IMR-90 (cell line): ENCODE data around the gene ROBO2. TPM values are rescaled to one million over a fixed set of nuclear protein-coding genes. Genes with fewer than 3 reads are reported as not detected.

Experiments
- ATAC-seq: fragments of 200-7000 bp; cut with Tn5 transposase; 2 replicates; pipeline ENCODE4 v1.9.1; 2020; ENCODE audit warnings: low read depth, mild to moderate bottlenecking, moderate library complexity
- BruUV-seq: library from RNA; stranded (reverse); fragments of 400-500 nt; replicated peaks from 2 replicates; lab custom pipeline; 2021; lab: Mats Ljungman, UMichigan
- CTCF ChIA-PET: fragments of 300-600 bp; formaldehyde crosslinking; extraction: SDS; loops from one replicate; lab custom pipeline; 2021; ENCODE audit warnings: antibody characterized with exemption; lab: Yijun Ruan, JAX
- POLR2A ChIA-PET: fragments of 300-600 bp; sonication (Branson Sonifier 250); formaldehyde crosslinking; loops from one replicate; lab custom pipeline; 2022; ENCODE audit warnings: antibody characterized with exemption; ENCODE audit not compliant: unreplicated experiment; lab: Charles Lee
- DNase-seq: peaks from one replicate; pipeline ENCODE4 v3.0.0; 2013
- H2AFZ ChIP-seq: replicated peaks from 2 replicates; pipeline ENCODE3; 2013; ENCODE audit warnings: low read length, mild to moderate bottlenecking; ENCODE audit not compliant: poor library complexity
- H2AK5ac ChIP-seq: 2 replicates; pipeline ENCODE4 v1.6.1; 2013; ENCODE audit warnings: low read depth, low read length, inconsistent platforms
- H2AK9ac ChIP-seq: replicated peaks from 2 replicates; pipeline ENCODE3; 2013; ENCODE audit warnings: mild to moderate bottlenecking, low read depth, low read length, moderate library complexity; ENCODE audit not compliant: poor library complexity
- H2BK120ac ChIP-seq: 2 replicates; pipeline ENCODE4 v1.6.1; 2013; ENCODE audit warnings: low read depth, low read length, inconsistent platforms
- H2BK15ac ChIP-seq: 3 replicates; pipeline ENCODE4 v1.6.1; 2013; ENCODE audit warnings: low read depth, low read length, inconsistent platforms
- H2BK20ac ChIP-seq: 2 replicates; pipeline ENCODE4 v1.6.1; 2013; ENCODE audit warnings: low read depth, mild to moderate bottlenecking, inconsistent platforms, low read length, moderate library complexity
- H2BK5ac ChIP-seq: 2 replicates; pipeline ENCODE4 v1.6.1; 2013; ENCODE audit warnings: mild to moderate bottlenecking, low read depth, low read length, inconsistent platforms; ENCODE audit not compliant: poor library complexity, severe bottlenecking
- H3K14ac ChIP-seq: replicated peaks from 2 replicates; pipeline ENCODE4 v1.6.1; 2013; ENCODE audit warnings: low read depth, low read length, inconsistent platforms
- H3K18ac ChIP-seq: 2 replicates; pipeline ENCODE4 v1.6.1; 2013; ENCODE audit warnings: low read depth, low read length, control low read depth
- H3K23ac ChIP-seq: 2 replicates; pipeline ENCODE4 v1.6.1; 2013; ENCODE audit warnings: low read depth, low read length, inconsistent platforms
- H3K27ac ChIP-seq: 2 replicates; pipeline ENCODE4 v1.5.1; 2013; ENCODE audit warnings: mild to moderate bottlenecking, control low read depth, low read length; ENCODE audit not compliant: insufficient read depth
- H3K27me3 ChIP-seq: 2 replicates; pipeline ENCODE4 v1.6.1; 2013; ENCODE audit warnings: low read length; ENCODE audit not compliant: control insufficient read depth, insufficient read depth
- H3K36me3 ChIP-seq: 2 replicates; pipeline ENCODE4 v1.6.1; 2013; ENCODE audit warnings: low read length, mixed read lengths; ENCODE audit not compliant: control insufficient read depth, insufficient read depth
- H3K4ac ChIP-seq: 2 replicates; pipeline ENCODE4 v1.6.1; 2013; ENCODE audit warnings: low read depth, low read length, inconsistent platforms
- H3K4me1 ChIP-seq: 2 replicates; pipeline ENCODE4 v1.6.1; 2013; ENCODE audit warnings: low read length, mixed read lengths; ENCODE audit not compliant: control insufficient read depth, insufficient read depth
- H3K4me2 ChIP-seq: 2 replicates; pipeline ENCODE4 v1.6.1; 2013; ENCODE audit warnings: low read depth, mild to moderate bottlenecking, control low read depth, low read length, moderate library complexity
- H3K4me3 ChIP-seq: 2 replicates; pipeline ENCODE4 v1.5.1; 2013; ENCODE audit warnings: low read depth, mild to moderate bottlenecking, control low read depth, low read length, moderate library complexity; ENCODE audit not compliant: insufficient read depth
- H3K56ac ChIP-seq: 2 replicates; pipeline ENCODE4 v1.6.1; 2013; ENCODE audit warnings: low read length, inconsistent platforms; ENCODE audit not compliant: insufficient read depth; ENCODE audit errors: extremely low read depth
- H3K79me1 ChIP-seq, 2 experiments: 2 replicates each; pipeline ENCODE4 v1.6.1; 2013; ENCODE audit warnings: low read length in 2 of 2, inconsistent platforms in 1 of 2, low read depth in 1 of 2
- H3K9ac ChIP-seq: 2 replicates; pipeline ENCODE4 v1.6.1; 2013; ENCODE audit warnings: low read depth, low read length, control low read depth
- H3K9me1 ChIP-seq: 2 replicates; pipeline ENCODE4 v1.6.1; 2013; ENCODE audit warnings: low read length, inconsistent platforms; ENCODE audit not compliant: insufficient read depth
- H3K9me3 ChIP-seq: 2 replicates; pipeline ENCODE4 v1.6.1; 2013; ENCODE audit warnings: low read length; ENCODE audit not compliant: control insufficient read depth, insufficient read depth
- H4K20me1 ChIP-seq: 2 replicates; pipeline ENCODE4 v1.6.1; 2013; ENCODE audit warnings: low read length, inconsistent platforms; ENCODE audit not compliant: insufficient read depth
- H4K5ac ChIP-seq: 2 replicates; pipeline ENCODE4 v1.6.1; 2013; ENCODE audit warnings: mild to moderate bottlenecking, low read depth, low read length, control low read depth
- H4K8ac ChIP-seq, 2 experiments: 2 replicates each; pipeline ENCODE4 v1.6.1; 2013; ENCODE audit warnings: low read depth in 2 of 2, low read length in 2 of 2, control low read depth in 1 of 2, inconsistent platforms in 1 of 2
- H4K91ac ChIP-seq: 2 replicates; pipeline ENCODE4 v1.6.1; 2013; ENCODE audit warnings: low read depth, low read length, inconsistent platforms; ENCODE audit not compliant: insufficient read depth
- BHLHE40 ChIP-seq: fragments of 150-350 bp; IDR thresholded peaks from 2 replicates; pipeline ENCODE4 v1.6.1; 2016; ENCODE audit warnings: mild to moderate bottlenecking, low read depth, low read length
- CHD1 ChIP-seq: IDR thresholded peaks from 2 replicates; pipeline ENCODE4 v1.6.1; 2012; ENCODE audit warnings: low read depth, low read length, improper control_type of control experiment
- FOS ChIP-seq: fragments of 150-350 bp; IDR thresholded peaks from 2 replicates; pipeline ENCODE4 v1.6.1; 2016; ENCODE audit warnings: low read depth, low read length
- MAFK ChIP-seq: IDR thresholded peaks from 2 replicates; pipeline ENCODE4 v1.6.1; 2012; ENCODE audit warnings: low read depth, low read length, improper control_type of control experiment
- MAZ ChIP-seq: IDR thresholded peaks from 2 replicates; pipeline ENCODE4 v1.6.1; 2012; ENCODE audit warnings: low read depth, mild to moderate bottlenecking, low read length, improper control_type of control experiment, moderate library complexity, borderline replicate concordance
- MXI1 ChIP-seq: IDR thresholded peaks from 2 replicates; pipeline ENCODE4 v1.6.1; 2012; ENCODE audit warnings: low read depth, mild to moderate bottlenecking, low read length, moderate library complexity, borderline replicate concordance
- NFE2L2 ChIP-seq: fragments of 150-350 bp; IDR thresholded peaks from 2 replicates; pipeline ENCODE4 v1.6.1; 2016; ENCODE audit warnings: low read depth, mild to moderate bottlenecking, low read length
- POLR2A ChIP-seq: IDR thresholded peaks from 2 replicates; pipeline ENCODE4 v1.6.1; 2012; ENCODE audit warnings: mild to moderate bottlenecking, low read depth, low read length
- RCOR1 ChIP-seq: IDR thresholded peaks from 2 replicates; pipeline ENCODE4 v1.6.1; 2012; ENCODE audit warnings: mild to moderate bottlenecking, low read length, improper control_type of control experiment; ENCODE audit not compliant: insufficient replicate concordance
- RFX5 ChIP-seq: IDR thresholded peaks from 2 replicates; pipeline ENCODE4 v1.8.0; 2012; ENCODE audit warnings: low read depth, mild to moderate bottlenecking, low read length, moderate library complexity
- WGBS, 2 experiments: methylation state at CpG; one replicate each; pipeline versions ENCODE4 v1.1.5 to v1.1.7; 2013; ENCODE audit warnings: missing lambda C conversion rate in 2 of 2; ENCODE audit not compliant: insufficient read length in 1 of 2; ENCODE audit errors: extremely low coverage in 2 of 2; 5-methylcytosine and 5-hydroxymethylcytosine counted together
- dilution Hi-C: fragments of 300-500 bp; cut with HindIII; formaldehyde crosslinking; loops from one replicate; pipeline ENCODE4 v1.14.3; 2018; ENCODE audit warnings: low sequenced_read_pairs; ENCODE audit not compliant: unreplicated experiment
- in situ Hi-C: fragments of 300-500 bp; cut with MboI; formaldehyde crosslinking; loops from 3 replicates; pipeline ENCODE4 v1.14.3; 2019; ENCODE audit warnings: low sequenced_read_pairs, inconsistent platforms, mixed read lengths
- intact Hi-C: fragments of 100-400 bp; cut with micrococcal nuclease; formaldehyde crosslinking; loops from 2 replicates; pipeline ENCODE4 v1.10.0; 2022
- polyA plus RNA-seq, 3 experiments: library from polyadenylated mRNA; depleted of rRNA; stranded (reverse); fragments of >200 nt; gene quantifications; 2 replicates each; pipeline ENCODE4 v1.2.3, GENCODE V29; 2012; ENCODE audit warnings: low replicate concordance in 1 of 3
- total RNA-seq: library from RNA; depleted of rRNA; stranded (reverse); fragments of >200 nt; gene quantifications from 2 replicates; pipeline ENCODE4 v1.2.3, GENCODE V29; 2012
- TF ChIP-seq, protein P1 (sequence below): fragments of 150-350 bp; IDR thresholded peaks from 2 replicates; pipeline ENCODE4 v1.6.1; 2017; ENCODE audit warnings: mild to moderate bottlenecking, antibody characterized with exemption, low read length, low read depth
- TF ChIP-seq, protein P2 (sequence below): fragments of 150-350 bp; IDR thresholded peaks from 2 replicates; pipeline ENCODE4 v1.6.1; 2016; ENCODE audit warnings: low read depth, mild to moderate bottlenecking, low read length, moderate library complexity, borderline replicate concordance

Gene ROBO2
- total and polyA plus RNA-seq, 2 of the 4 experiments (the other 2 are of a cell fraction) = 9.3 to 14.5 TPM

DNA sequence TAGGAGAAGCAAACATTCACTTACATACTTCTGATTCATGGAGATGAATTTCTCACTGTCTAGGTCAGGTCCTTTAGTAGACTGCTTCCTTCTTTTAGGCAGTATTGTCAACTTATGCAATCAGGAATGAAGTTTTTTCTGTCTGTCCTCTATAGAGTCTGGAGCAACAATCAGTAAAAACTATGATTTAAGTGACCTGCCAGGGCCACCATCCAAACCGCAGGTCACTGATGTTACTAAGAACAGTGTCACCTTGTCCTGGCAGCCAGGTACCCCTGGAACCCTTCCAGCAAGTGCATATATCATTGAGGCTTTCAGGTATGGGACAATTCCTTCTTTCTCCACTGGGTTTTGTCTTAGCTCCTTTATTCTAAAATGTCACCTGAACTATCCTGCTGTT, 523.1 kb downstream of the ROBO2 start:
- intact Hi-C loops = no loop called here
- DNase-seq (no peak), ATAC-seq (no peak)
- Histone ChIP-seq H3K4me2 (no peak overlapping the region), H3K23ac (no peak overlapping the region), H2BK15ac (no peak overlapping the region), H2BK120ac (no peak overlapping the region), H4K91ac (no peak overlapping the region), H4K5ac (no peak overlapping the region), H3K9me3 (no peaks in the 10 kb centered on the region), H3K4ac (no peak overlapping the region), H2AK5ac (no peak overlapping the region), H3K36me3 (no peaks in the 10 kb centered on the region), H3K4me1 (no peaks in the 10 kb centered on the region), H2AK9ac (no peak overlapping the region), H2BK5ac (no peak overlapping the region), H3K18ac (no peak overlapping the region), H3K9ac (no peak overlapping the region), H3K9me1 (no peaks in the 10 kb centered on the region), H3K56ac (no peak overlapping the region), H3K27ac (no peak overlapping the region), H4K20me1 (no peaks in the 10 kb centered on the region), H2BK20ac (no peak overlapping the region), H3K4me3 (no peak overlapping the region), H2AFZ (no peak overlapping the region), H3K14ac (no peak overlapping the region), H3K79me1 (no peaks in the 10 kb centered on the region), H4K8ac (no peak overlapping the region), H3K27me3 (no peaks in the 10 kb centered on the region)
- in situ Hi-C loops = no loop called here
- ChIA-PET CTCF (no interaction called here), POLR2A (no interaction called here)
- no CpG with 5 or more reads among the region's 1 CpG for WGBS, 2 experiments
- dilution Hi-C loops = no loop called here
- no TSS peak for BruUV-seq
- TF ChIP-seq FOS (no peak), MAZ (no peak), NFE2L2 (no peak), MAFK (no peak), RFX5 (no peak), MXI1 (no peak), POLR2A (no peak), BHLHE40 (no peak), RCOR1 (no peak), CHD1 (no peak)
- TF ChIP-seq, protein P1, sequence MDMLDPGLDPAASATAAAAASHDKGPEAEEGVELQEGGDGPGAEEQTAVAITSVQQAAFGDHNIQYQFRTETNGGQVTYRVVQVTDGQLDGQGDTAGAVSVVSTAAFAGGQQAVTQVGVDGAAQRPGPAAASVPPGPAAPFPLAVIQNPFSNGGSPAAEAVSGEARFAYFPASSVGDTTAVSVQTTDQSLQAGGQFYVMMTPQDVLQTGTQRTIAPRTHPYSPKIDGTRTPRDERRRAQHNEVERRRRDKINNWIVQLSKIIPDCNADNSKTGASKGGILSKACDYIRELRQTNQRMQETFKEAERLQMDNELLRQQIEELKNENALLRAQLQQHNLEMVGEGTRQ = no peak
- TF ChIP-seq, protein P2, sequence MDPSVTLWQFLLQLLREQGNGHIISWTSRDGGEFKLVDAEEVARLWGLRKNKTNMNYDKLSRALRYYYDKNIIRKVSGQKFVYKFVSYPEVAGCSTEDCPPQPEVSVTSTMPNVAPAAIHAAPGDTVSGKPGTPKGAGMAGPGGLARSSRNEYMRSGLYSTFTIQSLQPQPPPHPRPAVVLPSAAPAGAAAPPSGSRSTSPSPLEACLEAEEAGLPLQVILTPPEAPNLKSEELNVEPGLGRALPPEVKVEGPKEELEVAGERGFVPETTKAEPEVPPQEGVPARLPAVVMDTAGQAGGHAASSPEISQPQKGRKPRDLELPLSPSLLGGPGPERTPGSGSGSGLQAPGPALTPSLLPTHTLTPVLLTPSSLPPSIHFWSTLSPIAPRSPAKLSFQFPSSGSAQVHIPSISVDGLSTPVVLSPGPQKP = no peak
